ENCODE results near the gene ADCY9. TPM values are rescaled to one million over a fixed set of nuclear protein-coding genes. Genes with fewer than 3 reads are reported as not detected.

ADCY9 gene
- polyA plus RNA-seq, 1 donor from 2014 or later, result 6.3 TPM

GRCh38 chr16:4117250-4117578 lies 972 bp upstream of the ADCY9 start:
- Histone ChIP-seq H3K36me3 (ENCODE audit: insufficient read depth, low read length) (peaks cover 5% of the 10 kb centered on the region), H3K4me2 (ENCODE audit: low read length) (no peak overlapping the region), H4K20me1 (ENCODE audit: insufficient read depth) (no peaks in the 10 kb centered on the region), H3K79me2 (replicated peaks; ENCODE audit: insufficient read depth, low read length) (peaks cover 13% of the 10 kb centered on the region), H3K27ac (ENCODE audit: low read length) (no peak overlapping the region), H3K4me3 (ENCODE audit: low read length) (no peak overlapping the region), H2AFZ (ENCODE audit: low read depth, low read length) (no peak overlapping the region), H3K9me3 (ENCODE audit: low read length) (no peaks in the 10 kb centered on the region), H3K9me2 (ENCODE audit: insufficient read depth, low read length) (no peaks in the 10 kb centered on the region), H3K9ac (ENCODE audit: low read length) (no peak overlapping the region), H3F3A (ENCODE audit: insufficient read depth, low read length, poor library complexity, severe bottlenecking) (no peaks in the 10 kb centered on the region), H3K27me3 (ENCODE audit: insufficient read depth, low read depth, low read length) (no peaks in the 10 kb centered on the region)
- TF ChIP-seq SMC3 (conservative IDR thresholded peaks at IDR 0.05; ENCODE audit: poor library complexity) (no peak), TAF1 (IDR thresholded peaks at IDR 0.05; ENCODE audit: low read depth) (no peak), REST (IDR thresholded peaks at IDR 0.05; ENCODE audit: borderline replicate concordance) (no peak), EZH2 (IDR thresholded peaks at IDR 0.05; ENCODE audit: borderline replicate concordance, insufficient read depth, low read length, poor library complexity, severe bottlenecking) (no peak), MXI1 (conservative IDR thresholded peaks at IDR 0.05; ENCODE audit: poor library complexity, severe bottlenecking) (no peak), POLR2AphosphoS5 (IDR thresholded peaks at IDR 0.05) (no peak), EP300 (conservative IDR thresholded peaks at IDR 0.05; ENCODE audit: poor library complexity, severe bottlenecking) (no peak), CTCF (IDR thresholded peaks at IDR 0.05; ENCODE audit: poor library complexity, severe bottlenecking) (no peak), RAD21 (conservative IDR thresholded peaks at IDR 0.05) (no peak)

- Histone ChIP-seq H4K20me1 (ENCODE audit: insufficient read depth) (no peaks in the 10 kb centered on the region), H3K9me2 (ENCODE audit: insufficient read depth, low read length) (no peaks in the 10 kb centered on the region), H3K79me2 (replicated peaks; ENCODE audit: insufficient read depth, low read length) (peaks cover 24% of the 10 kb centered on the region), H2AFZ (ENCODE audit: low read depth, low read length) (no peak overlapping the region), H3F3A (ENCODE audit: insufficient read depth, low read length, poor library complexity, severe bottlenecking) (no peaks in the 10 kb centered on the region), H3K4me3 (ENCODE audit: low read length) (peak overlapping the region; percentile 93), H3K27ac (ENCODE audit: low read length) (no peak overlapping the region), H3K36me3 (ENCODE audit: insufficient read depth, low read length) (peaks cover 5% of the 10 kb centered on the region), H3K27me3 (ENCODE audit: insufficient read depth, low read depth, low read length) (no peaks in the 10 kb centered on the region), H3K9ac (ENCODE audit: low read length) (peak overlapping the region; percentile 68), H3K9me3 (ENCODE audit: low read length) (no peaks in the 10 kb centered on the region), H3K4me2 (ENCODE audit: low read length) (no peak overlapping the region)
- TF ChIP-seq RAD21 (conservative IDR thresholded peaks at IDR 0.05) (no peak), POLR2AphosphoS5 (IDR thresholded peaks at IDR 0.05) (no peak), REST (IDR thresholded peaks at IDR 0.05; ENCODE audit: borderline replicate concordance) (no peak), SMC3 (conservative IDR thresholded peaks at IDR 0.05; ENCODE audit: poor library complexity) (no peak), MXI1 (conservative IDR thresholded peaks at IDR 0.05; ENCODE audit: poor library complexity, severe bottlenecking) (no peak), EP300 (conservative IDR thresholded peaks at IDR 0.05; ENCODE audit: poor library complexity, severe bottlenecking) (no peak), TAF1 (IDR thresholded peaks at IDR 0.05; ENCODE audit: low read depth) (no peak), EZH2 (IDR thresholded peaks at IDR 0.05; ENCODE audit: borderline replicate concordance, insufficient read depth, low read length, poor library complexity, severe bottlenecking) (no peak), CTCF (IDR thresholded peaks at IDR 0.05; ENCODE audit: poor library complexity, severe bottlenecking) (no peak)
Observed at GRCh38 chr16:4115949-4116318, 308 bp downstream of the ADCY9 start.

All from neural cell (in vitro differentiated cells).